ENCODE results near the gene ASB5. TPM values are rescaled to one million over a fixed set of nuclear protein-coding genes. Genes with fewer than 3 reads are reported as not detected.
A peak's percentile ranks its signal among the peaks of the same experiment; 100 is the strongest.

Gene ASB5
- polyA plus RNA-seq, 3 donors: not detected

GRCh38 chr4:176205299-176205698 lies 63.7 kb downstream of the ASB5 start:
- H3K4me3 Mint-ChIP-seq: no peak overlapping the region
- no peak overlapping the region for H3K9ac ChIP-seq (ENCODE audit: insufficient read depth, low read length, poor library complexity, severe bottlenecking)
- peaks cover 0 to 12% (median 4%) of the 10 kb centered on the region in 3 donors for H3K27me3 Mint-ChIP-seq (ENCODE audit: low read depth in 3 of 3)

DNA sequence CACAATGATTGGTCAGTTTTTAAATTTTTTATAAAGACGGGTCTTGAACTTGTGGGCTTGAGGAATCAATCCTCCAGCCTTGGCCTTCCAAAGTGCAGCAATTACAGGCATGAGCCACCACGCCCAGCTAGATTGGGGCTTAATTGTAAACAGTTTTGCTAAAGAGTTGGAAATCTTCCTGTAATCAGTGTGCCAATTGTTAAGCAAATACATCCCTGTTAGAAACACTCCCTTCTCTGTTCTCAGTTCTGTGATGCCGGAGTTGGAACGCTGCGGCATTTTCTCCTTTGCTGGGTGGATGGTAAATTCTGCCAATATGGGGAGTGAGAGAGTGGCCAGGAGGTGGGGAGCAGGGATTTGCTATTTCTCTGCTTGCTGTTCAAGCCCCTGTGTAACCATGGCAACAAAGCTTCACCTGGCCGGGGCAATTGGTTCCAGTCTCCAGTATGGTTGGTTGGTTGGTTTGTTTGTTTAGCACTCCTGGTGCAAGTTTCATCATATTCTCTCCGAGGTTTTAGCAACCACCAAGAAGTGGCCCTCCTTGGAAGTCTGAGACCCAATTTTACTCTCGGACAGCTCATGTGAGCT lies 70.6 kb downstream of the ASB5 start:
- Mint-ChIP-seq H3K4me1 (peaks cover 9% of the 10 kb centered on the region), H3K27me3 (ENCODE audit: low read depth in 3 of 3) (peaks cover 4 to 11% (median 6%) of the 10 kb centered on the region in 3 donors), H3K4me3 (no peak overlapping the region), H3K36me3 (no peaks in the 10 kb centered on the region), H3K9me3 (no peaks in the 10 kb centered on the region), H3K27ac (no peak overlapping the region)
- Histone ChIP-seq H3K4me3 (replicated peaks in 1 of 3; ENCODE audit: low read depth in 2 of 3, low read length in 3 of 3) (no peak overlapping the region), H2AFZ (ENCODE audit: insufficient read depth, low read depth, low read length, poor library complexity, severe bottlenecking) (no peak overlapping the region), H3K27me3 (ENCODE audit: control insufficient read depth in 2 of 2, insufficient read depth in 2 of 2, low read length in 2 of 2) (peaks cover 3 to 6% of the 10 kb centered on the region in 2 donors), H4K20me1 (ENCODE audit: insufficient read depth, low read length) (no peaks in the 10 kb centered on the region), H3K9me3 (replicated peaks in 1 of 2; ENCODE audit: control insufficient read depth in 1 of 2, insufficient read depth in 1 of 2, low read length in 2 of 2) (no peaks in the 10 kb centered on the region), H3K4me1 (ENCODE audit: control insufficient read depth in 1 of 2, insufficient read depth in 2 of 2, low read length in 2 of 2) (peaks cover 7 to 10% of the 10 kb centered on the region in 2 donors), H3K9ac (ENCODE audit: insufficient read depth, low read length, poor library complexity, severe bottlenecking) (no peak overlapping the region), H3K79me2 (ENCODE audit: insufficient read depth, low read length) (no peaks in the 10 kb centered on the region), H3K27ac (ENCODE audit: low read depth in 1 of 2, low read length in 2 of 2) (no peak overlapping the region), H3K36me3 (replicated peaks in 1 of 2; ENCODE audit: control insufficient read depth in 1 of 2, insufficient read depth in 2 of 2, low read length in 2 of 2) (no peaks in the 10 kb centered on the region), H3K4me2 (replicated peaks; ENCODE audit: extremely low read depth, low read length, poor library complexity, severe bottlenecking) (no peak overlapping the region)
- intact Hi-C loops (cut with micrococcal nuclease): loop anchor here in 1 of 2 donors (5.0 kb wide), 1 partner anchor 129 kb away; no protein-coding TSS in a partner anchor
- DNase-seq: no peak
- no peak for TF ChIP-seq CTCF (IDR thresholded peaks at IDR 0.05)
- WGBS (ENCODE audit: insufficient coverage): 83% methylated on average over 1 of the region's 8 CpGs

More at GRCh38 chr4:176205299-176205698, 63.7 kb downstream of the ASB5 start:
- Mint-ChIP-seq H3K36me3 (no peaks in the 10 kb centered on the region), H3K9me3 (peaks cover 0 to 4% (median 0%) of the 10 kb centered on the region in 7 donors), H3K4me1 (no peaks in the 10 kb centered on the region), H3K27ac (peak overlapping the region in 2 of 7 donors; percentile 44 to 55)
- Histone ChIP-seq H3K79me2 (ENCODE audit: insufficient read depth, low read length) (no peaks in the 10 kb centered on the region), H3K4me3 (replicated peaks in 1 of 3; ENCODE audit: low read depth in 2 of 3, low read length in 3 of 3) (no peak overlapping the region), H3K4me1 (ENCODE audit: control insufficient read depth in 1 of 2, insufficient read depth in 2 of 2, low read length in 2 of 2) (no peaks in the 10 kb centered on the region), H4K20me1 (ENCODE audit: insufficient read depth, low read length) (no peaks in the 10 kb centered on the region), H3K36me3 (replicated peaks in 1 of 2; ENCODE audit: control insufficient read depth in 1 of 2, insufficient read depth in 2 of 2, low read length in 2 of 2) (no peaks in the 10 kb centered on the region), H3K4me2 (replicated peaks; ENCODE audit: extremely low read depth, low read length, poor library complexity, severe bottlenecking) (no peak overlapping the region), H3K27me3 (ENCODE audit: control insufficient read depth in 2 of 2, insufficient read depth in 2 of 2, low read length in 2 of 2) (no peaks in the 10 kb centered on the region), H3K27ac (ENCODE audit: low read depth in 1 of 2, low read length in 2 of 2) (no peak overlapping the region), H3K9me3 (replicated peaks in 1 of 2; ENCODE audit: control insufficient read depth in 1 of 2, insufficient read depth in 1 of 2, low read length in 2 of 2) (no peaks in the 10 kb centered on the region), H2AFZ (ENCODE audit: insufficient read depth, low read depth, low read length, poor library complexity, severe bottlenecking) (no peak overlapping the region)
- no peak for DNase-seq
- no CpG with 5 or more reads among the region's 4 CpGs for WGBS (ENCODE audit: insufficient coverage)
- intact Hi-C loops (cut with micrococcal nuclease): no loop called here
- no peak for TF ChIP-seq CTCF (IDR thresholded peaks at IDR 0.05)

Data from CD14-positive monocyte (primary cell).